ENCODE data around the gene HSD17B1. TPM values are rescaled to one million over a fixed set of nuclear protein-coding genes. Genes with fewer than 3 reads are reported as not detected.
A peak's percentile ranks its signal among the peaks of the same experiment; 100 is the strongest.
"Not testable (repeated sequence)": the region's sequence is repeated elsewhere in the genome, so short reads cannot be mapped to it uniquely, and the experiment has no call there.

HSD17B1 gene
- total RNA-seq, 1 donor from 2014 or later: 0.56 TPM

GRCh38 chr17:42545755-42546505 lies 6.8 kb upstream of the HSD17B1 start:
- DNase-seq (ENCODE audit: low read depth): not testable (repeated sequence)

GRCh38 chr17:42547001-42547461 lies 5.7 kb upstream of the HSD17B1 start:
- DNase-seq (ENCODE audit: low read depth): no peak

DNA sequence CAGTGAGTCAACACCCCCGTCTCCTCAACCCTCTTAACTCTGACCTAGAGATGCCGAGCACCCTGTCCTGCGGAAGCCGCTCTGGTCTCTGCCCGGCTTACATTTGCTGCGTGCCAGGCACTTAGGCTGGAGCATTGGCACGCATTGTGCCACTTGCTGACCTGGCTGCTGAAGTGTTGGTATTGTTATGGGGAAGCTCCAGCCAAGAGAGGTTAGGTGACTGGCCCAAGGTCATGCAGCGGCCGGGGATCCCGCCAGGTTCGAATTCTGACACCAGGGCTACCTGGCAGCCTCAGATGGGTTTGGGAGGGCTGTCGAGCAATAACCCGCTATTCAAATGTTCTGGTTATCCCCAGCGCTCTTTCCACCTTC lies 5.0 kb upstream of the HSD17B1 start:
- no peak for DNase-seq (ENCODE audit: low read depth)

GRCh38 chr17:42548070-42548837 lies 4.5 kb upstream of the HSD17B1 start:
- DNase-seq (ENCODE audit: low read depth): no peak

DNA sequence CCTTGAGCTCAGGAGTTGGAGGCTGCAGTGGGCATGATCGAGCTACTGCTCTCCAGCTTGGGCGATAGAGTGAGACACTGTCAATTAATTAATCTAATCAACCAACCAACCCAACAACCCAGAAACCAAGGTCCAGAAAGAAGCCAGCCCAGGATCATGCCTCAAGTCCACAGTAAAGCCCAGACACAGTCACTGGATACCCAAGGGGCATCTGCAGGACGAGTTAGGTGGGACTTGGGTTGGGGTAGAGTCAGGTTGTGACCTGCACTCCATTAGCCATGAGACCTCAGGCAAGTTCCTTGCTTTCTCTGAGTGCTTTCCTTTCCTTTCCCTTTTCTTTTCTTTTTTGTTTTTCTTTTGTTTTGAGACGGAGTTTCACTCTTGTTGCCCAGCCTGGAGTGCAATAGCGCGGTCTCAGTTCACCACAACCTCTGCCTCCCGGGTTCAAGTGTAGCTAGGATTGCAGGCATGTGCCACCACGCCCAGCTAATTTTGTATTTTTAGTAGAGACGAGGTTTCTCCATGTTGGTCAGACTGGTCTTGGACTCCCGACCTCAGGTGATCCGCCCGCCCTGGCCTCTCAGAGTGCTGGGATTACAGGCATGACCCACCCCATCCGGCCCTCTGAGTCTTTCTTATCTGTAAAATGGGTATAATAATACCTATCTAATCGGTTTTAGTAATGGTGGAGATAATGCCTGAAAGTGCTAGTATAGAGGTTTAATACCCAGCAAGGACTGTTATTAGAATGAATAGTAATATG lies 3.5 kb upstream of the HSD17B1 start:
- DNase-seq (ENCODE audit: low read depth): no peak

- DNase-seq (ENCODE audit: low read depth): no peak
These were observed 567 bp downstream of the HSD17B1 start for GRCh38 chr17:42553161-42553818.

DNA sequence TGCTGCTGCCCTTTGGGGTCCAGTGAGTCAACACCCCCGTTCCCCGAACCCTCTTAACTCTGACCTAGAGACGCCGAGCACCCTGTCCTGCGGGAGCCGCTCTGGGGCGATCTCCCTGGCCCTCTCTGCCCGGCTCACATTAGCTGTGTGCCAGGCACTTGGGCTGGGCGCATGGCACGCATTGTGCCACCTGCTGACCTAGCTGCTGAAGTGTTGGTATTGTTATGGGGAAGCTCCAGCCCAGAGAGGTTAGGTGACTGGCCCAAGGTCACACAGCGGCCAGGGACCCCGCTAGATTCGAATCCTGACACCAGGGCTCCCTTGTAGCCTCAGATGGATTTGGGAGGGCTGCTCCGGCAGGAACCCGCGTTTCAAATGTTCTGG lies 1.1 kb downstream of the HSD17B1 start:
- DNase-seq (ENCODE audit: low read depth): peak; percentile 26

GRCh38 chr17:42554250-42555121 lies 1.8 kb downstream of the HSD17B1 start:
- peak; percentile 83 for DNase-seq (ENCODE audit: low read depth)

DNA sequence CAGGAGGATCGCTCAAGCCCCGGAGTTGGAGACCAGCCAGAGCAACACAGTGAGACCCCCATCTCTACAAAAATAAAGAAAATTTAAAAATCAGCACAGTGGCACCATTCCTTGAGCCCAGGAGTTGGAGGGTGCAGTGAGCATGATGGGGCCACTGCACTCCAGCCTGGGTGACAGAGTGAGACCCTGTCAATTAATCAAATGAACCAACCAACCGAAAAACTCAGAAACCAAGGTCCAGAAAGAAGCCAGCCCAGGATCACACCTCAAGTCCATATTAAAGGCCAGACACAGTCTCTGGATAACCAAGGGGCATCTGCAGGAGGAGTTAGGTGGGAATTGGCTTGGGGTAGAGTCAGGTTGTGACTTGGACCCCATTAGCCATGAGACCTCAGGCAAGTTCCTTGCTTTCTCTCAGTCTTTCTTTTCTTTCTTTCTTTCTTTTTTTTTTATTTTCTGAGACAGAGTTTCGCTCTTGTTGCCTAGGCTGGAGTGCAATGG lies 2.4 kb downstream of the HSD17B1 start:
- DNase-seq (ENCODE audit: low read depth): no peak

DNA sequence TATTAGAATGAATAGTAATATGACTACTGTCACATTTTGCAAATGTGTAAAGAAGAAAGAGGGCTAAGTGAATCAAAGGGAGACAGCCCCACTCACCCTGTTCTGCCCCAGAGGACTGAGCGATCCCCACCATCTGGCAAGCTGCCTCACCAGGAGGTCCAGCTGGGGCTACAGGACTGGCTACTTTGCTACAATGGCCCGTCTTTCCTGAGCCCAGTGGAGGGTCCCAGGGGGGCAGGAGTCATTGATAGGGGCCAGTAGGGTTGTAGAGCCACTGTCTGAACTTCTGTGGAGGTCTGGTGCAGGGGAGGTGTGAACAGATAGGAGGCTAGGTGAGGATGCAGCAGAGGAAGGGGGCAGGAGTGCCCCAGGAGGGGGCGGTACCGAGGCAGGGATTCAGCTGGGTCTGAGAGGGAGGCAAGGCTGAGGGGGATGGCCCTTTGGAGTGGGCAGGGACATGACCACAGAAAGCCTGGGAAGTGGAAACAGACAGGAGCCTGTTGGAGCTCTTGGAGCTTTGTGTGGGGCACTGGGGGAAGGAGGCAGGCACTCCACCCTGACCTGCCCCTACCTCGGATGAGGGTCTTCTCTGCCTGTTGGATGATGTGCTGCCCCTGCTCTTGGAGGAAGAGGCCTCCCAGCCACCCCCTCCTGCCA lies 3.4 kb downstream of the HSD17B1 start:
- not testable (repeated sequence) for DNase-seq (ENCODE audit: low read depth)

DNA sequence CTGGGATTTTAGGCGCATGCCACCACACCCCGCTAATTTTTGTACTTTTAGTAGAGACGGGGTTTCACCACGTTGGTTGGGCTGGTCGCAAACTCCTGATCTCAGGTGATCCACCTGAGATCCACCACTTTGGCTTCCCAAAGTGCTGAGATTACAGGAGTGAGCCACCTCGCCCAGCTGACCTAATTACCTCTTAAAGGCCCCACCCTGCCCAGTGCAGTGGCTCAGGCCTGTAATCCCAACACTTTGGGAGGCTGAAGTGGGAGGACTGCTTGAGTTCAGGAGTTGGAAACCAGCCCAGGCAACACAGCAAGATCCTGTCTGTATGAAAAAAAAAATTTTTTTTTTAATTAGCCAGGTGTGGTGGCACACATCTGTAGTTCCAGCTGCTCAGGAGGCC lies 6.4 kb downstream of the HSD17B1 start:
- no peak for DNase-seq (ENCODE audit: low read depth)

- DNase-seq (ENCODE audit: low read depth): no peak
These were observed 7.5 kb downstream of the HSD17B1 start for GRCh38 chr17:42560246-42560645.

GRCh38 chr17:42561897-42562387 lies 9.2 kb downstream of the HSD17B1 start, which contains the start of gene COASY:
Gene COASY, plus strand, starts transcription at chr17:42562148. Its CDS starts 475 bp downstream, at chr17:42562623.
- peak; percentile 99 for DNase-seq (ENCODE audit: low read depth)

- DNase-seq (ENCODE audit: low read depth): peak; percentile 23
These were observed 9.8 kb downstream of the HSD17B1 start for GRCh38 chr17:42562388-42563142.

DNA sequence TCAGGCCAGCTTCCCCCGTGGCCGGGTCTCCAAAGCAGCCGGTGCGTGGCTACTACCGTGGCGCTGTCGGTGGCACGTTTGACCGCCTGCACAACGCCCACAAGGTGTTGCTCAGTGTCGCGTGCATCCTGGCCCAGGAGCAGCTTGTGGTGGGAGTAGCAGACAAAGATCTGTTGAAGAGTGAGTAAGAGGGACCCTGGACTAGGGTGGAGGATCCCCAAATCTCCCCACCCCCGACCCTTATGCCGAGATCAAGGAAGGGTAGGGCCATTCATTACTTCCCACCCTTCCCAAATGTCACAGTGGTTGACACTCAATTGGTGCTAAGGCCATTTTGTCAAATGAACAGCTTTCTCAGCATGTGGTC lies 10.4 kb downstream of the HSD17B1 start:
- no peak for DNase-seq (ENCODE audit: low read depth)

DNA sequence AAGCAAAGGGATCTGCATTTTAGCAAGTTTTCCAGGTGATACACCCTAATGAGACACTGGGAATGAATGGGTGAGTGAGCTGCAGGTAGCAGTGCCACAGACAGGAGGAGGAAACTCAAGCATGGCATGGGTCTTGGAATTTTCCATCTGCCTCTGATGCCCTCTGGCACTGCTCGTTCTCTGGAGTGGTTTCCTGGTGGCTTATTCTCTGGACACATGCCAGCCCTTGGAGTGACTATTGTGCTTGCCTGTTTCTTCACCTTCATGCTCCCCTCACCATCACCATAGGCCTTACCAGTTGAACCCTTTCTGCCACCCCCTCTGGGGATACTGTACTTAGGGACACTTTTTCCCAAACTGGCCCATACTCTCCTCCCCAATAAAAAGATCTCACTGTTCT lies 10.8 kb downstream of the HSD17B1 start:
- peak; percentile 37 for DNase-seq (ENCODE audit: low read depth)

DNA sequence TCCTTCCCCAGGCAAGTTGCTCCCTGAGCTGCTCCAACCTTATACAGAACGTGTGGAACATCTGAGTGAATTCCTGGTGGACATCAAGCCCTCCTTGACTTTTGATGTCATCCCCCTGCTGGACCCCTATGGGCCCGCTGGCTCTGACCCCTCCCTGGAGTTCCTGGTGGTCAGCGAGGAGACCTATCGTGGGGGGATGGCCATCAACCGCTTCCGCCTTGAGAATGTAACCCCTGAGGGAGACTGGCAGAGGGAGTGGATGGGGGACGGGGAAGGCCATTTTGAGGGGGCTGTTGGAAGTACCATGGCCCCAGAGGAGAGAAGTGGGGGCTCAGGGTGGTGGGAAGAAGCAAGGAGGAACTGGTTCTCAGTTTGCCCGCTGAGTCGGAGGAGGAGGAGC lies 11.2 kb downstream of the HSD17B1 start:
- DNase-seq (ENCODE audit: low read depth): no peak

- no peak for DNase-seq (ENCODE audit: low read depth)
These were observed 12.2 kb downstream of the HSD17B1 start for GRCh38 chr17:42564815-42565522.
